GM23338 (cell line): Measurements from ENCODE around the gene ADAMTS17. TPM values are rescaled to one million over a fixed set of nuclear protein-coding genes. Genes with fewer than 3 reads are reported as not detected.

ENCODE experiments used
- JUNB ChIP-seq: IDR thresholded peaks from one replicate; pipeline ENCODE4 v1.6.1; 2016; ENCODE audit warnings: antibody characterized with exemption; ENCODE audit not compliant: unreplicated experiment
- polyA plus RNA-seq: library from polyadenylated mRNA; unstranded; fragments of >200 nt; fragmentation: Nextera tagmentation; extraction: Ambion mirVana; gene quantifications from 2 replicates; pipeline ENCODE4 v1.2.1, GENCODE V29; 2016
- total RNA-seq: library from RNA; depleted of rRNA; stranded (reverse); fragments of >200 nt; shearing (Covaris generic); gene quantifications from 2 replicates; pipeline ENCODE4 v1.2.3, GENCODE V29; 2014
- TF ChIP-seq, protein P1 (sequence below): fragments of 250-450 bp; sonication (Bioruptor Pico); IDR thresholded peaks from 2 replicates; pipeline ENCODE4 v1.5.0; 2020; ENCODE audit warnings: mild to moderate bottlenecking, moderate library complexity
- TF ChIP-seq, protein P2 (sequence below): IDR thresholded peaks from one replicate; pipeline ENCODE4 v1.6.1; 2018; ENCODE audit warnings: antibody characterized with exemption; ENCODE audit not compliant: unreplicated experiment
- TF ChIP-seq, protein P3 (sequence below): IDR thresholded peaks from 2 replicates; pipeline ENCODE4 v1.6.1; 2016; ENCODE audit warnings: antibody characterized with exemption

ADAMTS17 gene
- total and polyA plus RNA-seq, 2 experiments from 2014 or later = 0.60 to 3.8 TPM

DNA sequence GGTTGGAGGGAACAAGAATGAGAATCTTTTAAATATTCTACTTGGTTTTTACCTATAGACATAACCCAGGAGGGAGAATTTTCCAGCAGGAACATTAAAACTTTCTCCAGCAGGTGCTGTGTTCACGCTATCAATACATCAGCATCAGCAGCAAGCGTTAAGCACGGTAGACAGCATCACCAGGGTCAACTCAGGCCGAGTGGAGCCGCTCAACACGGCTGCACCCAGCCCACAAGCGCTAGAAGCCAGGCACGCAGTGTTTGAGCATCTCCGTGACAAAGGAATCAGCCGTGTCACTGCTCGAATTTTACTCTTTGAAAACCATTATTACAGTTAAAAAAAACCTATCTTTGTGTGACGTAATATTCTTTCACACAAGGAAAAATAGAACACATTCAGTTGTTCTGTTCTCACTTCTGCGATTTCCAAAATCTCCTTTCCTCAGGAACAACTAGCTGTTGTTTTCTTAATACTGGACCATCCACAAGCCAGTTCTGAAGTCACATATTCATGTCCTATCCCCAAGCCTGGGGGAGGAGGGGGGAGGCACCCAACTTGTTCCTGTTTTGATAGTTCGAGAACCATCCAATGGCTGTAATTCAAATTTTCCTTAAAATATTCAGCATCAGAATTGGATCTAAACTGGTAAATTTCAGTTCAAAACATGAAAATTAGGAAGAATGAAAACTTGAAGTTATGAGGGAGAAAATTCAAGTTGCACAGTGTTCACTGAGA, 77.9 kb downstream of the ADAMTS17 start (continued):
- TF ChIP-seq, protein P1, sequence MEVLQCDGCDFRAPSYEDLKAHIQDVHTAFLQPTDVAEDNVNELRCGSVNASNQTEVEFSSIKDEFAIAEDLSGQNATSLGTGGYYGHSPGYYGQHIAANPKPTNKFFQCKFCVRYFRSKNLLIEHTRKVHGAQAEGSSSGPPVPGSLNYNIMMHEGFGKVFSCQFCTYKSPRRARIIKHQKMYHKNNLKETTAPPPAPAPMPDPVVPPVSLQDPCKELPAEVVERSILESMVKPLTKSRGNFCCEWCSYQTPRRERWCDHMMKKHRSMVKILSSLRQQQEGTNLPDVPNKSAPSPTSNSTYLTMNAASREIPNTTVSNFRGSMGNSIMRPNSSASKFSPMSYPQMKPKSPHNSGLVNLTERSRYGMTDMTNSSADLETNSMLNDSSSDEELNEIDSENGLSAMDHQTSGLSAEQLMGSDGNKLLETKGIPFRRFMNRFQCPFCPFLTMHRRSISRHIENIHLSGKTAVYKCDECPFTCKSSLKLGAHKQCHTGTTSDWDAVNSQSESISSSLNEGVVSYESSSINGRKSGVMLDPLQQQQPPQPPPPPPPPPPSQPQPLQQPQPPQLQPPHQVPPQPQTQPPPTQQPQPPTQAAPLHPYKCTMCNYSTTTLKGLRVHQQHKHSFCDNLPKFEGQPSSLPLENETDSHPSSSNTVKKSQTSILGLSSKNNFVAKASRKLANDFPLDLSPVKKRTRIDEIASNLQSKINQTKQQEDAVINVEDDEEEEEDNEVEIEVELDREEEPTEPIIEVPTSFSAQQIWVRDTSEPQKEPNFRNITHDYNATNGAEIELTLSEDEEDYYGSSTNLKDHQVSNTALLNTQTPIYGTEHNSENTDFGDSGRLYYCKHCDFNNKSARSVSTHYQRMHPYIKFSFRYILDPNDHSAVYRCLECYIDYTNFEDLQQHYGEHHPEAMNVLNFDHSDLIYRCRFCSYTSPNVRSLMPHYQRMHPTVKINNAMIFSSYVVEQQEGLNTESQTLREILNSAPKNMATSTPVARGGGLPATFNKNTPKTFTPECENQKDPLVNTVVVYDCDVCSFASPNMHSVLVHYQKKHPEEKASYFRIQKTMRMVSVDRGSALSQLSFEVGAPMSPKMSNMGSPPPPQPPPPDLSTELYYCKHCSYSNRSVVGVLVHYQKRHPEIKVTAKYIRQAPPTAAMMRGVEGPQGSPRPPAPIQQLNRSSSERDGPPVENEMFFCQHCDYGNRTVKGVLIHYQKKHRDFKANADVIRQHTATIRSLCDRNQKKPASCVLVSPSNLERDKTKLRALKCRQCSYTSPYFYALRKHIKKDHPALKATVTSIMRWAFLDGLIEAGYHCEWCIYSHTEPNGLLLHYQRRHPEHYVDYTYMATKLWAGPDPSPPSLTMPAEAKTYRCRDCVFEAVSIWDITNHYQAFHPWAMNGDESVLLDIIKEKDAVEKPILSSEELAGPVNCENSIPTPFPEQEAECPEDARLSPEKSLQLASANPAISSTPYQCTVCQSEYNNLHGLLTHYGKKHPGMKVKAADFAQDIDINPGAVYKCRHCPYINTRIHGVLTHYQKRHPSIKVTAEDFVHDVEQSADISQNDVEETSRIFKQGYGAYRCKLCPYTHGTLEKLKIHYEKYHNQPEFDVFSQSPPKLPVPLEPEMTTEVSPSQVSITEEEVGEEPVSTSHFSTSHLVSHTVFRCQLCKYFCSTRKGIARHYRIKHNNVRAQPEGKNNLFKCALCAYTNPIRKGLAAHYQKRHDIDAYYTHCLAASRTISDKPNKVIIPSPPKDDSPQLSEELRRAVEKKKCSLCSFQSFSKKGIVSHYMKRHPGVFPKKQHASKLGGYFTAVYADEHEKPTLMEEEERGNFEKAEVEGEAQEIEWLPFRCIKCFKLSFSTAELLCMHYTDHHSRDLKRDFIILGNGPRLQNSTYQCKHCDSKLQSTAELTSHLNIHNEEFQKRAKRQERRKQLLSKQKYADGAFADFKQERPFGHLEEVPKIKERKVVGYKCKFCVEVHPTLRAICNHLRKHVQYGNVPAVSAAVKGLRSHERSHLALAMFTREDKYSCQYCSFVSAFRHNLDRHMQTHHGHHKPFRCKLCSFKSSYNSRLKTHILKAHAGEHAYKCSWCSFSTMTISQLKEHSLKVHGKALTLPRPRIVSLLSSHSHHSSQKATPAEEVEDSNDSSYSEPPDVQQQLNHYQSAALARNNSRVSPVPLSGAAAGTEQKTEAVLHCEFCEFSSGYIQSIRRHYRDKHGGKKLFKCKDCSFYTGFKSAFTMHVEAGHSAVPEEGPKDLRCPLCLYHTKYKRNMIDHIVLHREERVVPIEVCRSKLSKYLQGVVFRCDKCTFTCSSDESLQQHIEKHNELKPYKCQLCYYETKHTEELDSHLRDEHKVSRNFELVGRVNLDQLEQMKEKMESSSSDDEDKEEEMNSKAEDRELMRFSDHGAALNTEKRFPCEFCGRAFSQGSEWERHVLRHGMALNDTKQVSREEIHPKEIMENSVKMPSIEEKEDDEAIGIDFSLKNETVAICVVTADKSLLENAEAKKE (CRISPR knock-in tag) = no peak
- TF ChIP-seq, protein P2, sequence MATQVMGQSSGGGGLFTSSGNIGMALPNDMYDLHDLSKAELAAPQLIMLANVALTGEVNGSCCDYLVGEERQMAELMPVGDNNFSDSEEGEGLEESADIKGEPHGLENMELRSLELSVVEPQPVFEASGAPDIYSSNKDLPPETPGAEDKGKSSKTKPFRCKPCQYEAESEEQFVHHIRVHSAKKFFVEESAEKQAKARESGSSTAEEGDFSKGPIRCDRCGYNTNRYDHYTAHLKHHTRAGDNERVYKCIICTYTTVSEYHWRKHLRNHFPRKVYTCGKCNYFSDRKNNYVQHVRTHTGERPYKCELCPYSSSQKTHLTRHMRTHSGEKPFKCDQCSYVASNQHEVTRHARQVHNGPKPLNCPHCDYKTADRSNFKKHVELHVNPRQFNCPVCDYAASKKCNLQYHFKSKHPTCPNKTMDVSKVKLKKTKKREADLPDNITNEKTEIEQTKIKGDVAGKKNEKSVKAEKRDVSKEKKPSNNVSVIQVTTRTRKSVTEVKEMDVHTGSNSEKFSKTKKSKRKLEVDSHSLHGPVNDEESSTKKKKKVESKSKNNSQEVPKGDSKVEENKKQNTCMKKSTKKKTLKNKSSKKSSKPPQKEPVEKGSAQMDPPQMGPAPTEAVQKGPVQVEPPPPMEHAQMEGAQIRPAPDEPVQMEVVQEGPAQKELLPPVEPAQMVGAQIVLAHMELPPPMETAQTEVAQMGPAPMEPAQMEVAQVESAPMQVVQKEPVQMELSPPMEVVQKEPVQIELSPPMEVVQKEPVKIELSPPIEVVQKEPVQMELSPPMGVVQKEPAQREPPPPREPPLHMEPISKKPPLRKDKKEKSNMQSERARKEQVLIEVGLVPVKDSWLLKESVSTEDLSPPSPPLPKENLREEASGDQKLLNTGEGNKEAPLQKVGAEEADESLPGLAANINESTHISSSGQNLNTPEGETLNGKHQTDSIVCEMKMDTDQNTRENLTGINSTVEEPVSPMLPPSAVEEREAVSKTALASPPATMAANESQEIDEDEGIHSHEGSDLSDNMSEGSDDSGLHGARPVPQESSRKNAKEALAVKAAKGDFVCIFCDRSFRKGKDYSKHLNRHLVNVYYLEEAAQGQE = no peak
- TF ChIP-seq, protein P3, sequence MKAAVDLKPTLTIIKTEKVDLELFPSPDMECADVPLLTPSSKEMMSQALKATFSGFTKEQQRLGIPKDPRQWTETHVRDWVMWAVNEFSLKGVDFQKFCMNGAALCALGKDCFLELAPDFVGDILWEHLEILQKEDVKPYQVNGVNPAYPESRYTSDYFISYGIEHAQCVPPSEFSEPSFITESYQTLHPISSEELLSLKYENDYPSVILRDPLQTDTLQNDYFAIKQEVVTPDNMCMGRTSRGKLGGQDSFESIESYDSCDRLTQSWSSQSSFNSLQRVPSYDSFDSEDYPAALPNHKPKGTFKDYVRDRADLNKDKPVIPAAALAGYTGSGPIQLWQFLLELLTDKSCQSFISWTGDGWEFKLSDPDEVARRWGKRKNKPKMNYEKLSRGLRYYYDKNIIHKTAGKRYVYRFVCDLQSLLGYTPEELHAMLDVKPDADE = no peak
- TF ChIP-seq JUNB = no peak
